Measurements from ENCODE around the gene SERTAD3. TPM values are rescaled to one million over a fixed set of nuclear protein-coding genes. Genes with fewer than 3 reads are reported as not detected.
"Not testable (repeated sequence)": the region's sequence is repeated elsewhere in the genome, so short reads cannot be mapped to it uniquely, and the experiment has no call there.

The SERTAD3 gene, protein sequence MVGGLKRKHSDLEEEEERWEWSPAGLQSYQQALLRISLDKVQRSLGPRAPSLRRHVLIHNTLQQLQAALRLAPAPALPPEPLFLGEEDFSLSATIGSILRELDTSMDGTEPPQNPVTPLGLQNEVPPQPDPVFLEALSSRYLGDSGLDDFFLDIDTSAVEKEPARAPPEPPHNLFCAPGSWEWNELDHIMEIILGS
- total RNA-seq (2014; rRNA removed; shearing (Covaris generic); ENCODE audit: low replicate concordance), result 15.9 and 38.3 TPM in 2 replicates

DNA sequence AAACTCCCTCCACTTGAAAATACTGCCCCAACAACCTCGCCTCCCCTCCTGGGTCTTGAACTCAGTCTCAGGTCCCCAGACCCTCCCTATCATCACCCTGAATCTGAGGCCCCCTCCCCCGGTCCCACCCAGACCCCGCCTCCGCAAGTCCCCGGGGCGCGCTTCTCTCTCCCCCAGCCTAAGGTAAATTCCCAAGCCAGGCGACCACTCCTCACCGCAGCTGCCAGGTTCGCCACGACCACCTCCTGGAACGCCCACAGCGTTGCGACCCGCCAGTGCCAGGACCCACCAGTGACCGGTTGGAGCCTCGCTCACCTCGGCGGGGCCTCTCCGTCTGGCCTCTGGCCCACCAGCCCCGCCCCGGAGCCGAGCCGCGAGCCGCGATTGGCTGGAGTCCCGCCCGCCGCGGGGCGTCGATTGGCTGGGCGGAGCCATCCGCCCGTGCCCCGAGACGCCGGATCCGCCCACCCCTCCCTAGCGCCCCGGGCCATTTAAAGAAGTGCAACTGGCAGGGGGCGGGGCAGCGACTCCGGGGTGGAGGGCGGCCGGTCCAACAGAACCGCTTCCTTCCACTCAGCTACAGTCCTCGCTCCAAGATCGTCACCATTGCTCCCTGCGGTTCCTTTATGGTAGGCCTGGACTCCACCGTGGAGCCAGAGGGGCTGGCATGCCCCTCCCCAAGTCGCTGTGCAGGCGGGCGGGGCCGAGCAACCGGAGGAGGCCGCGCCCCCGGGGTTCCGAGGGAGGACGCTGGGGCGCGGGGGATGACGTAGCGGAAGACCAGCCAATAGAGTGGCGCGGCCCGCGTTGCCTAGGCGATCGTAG is at the start of gene SERTAD3:
Gene SERTAD3, minus strand, starts transcription at position 336 of the 825 bp plus-strand sequence. CDS start 2,255 bp downstream, outside the sequence.
- no peaks in the 10 kb centered on the region; the same call in 1 of the 2 replicates for H3K9me3 ChIP-seq
- H3K4me3 ChIP-seq, result peak within 1 kb of the TSS; percentile 100
- no peaks in the 10 kb centered on the region for H3K27me3 ChIP-seq
- H3K36me3 ChIP-seq, result peaks cover 40% of the 10 kb centered on the region
- peak; percentile 96 for DNase-seq

DNA sequence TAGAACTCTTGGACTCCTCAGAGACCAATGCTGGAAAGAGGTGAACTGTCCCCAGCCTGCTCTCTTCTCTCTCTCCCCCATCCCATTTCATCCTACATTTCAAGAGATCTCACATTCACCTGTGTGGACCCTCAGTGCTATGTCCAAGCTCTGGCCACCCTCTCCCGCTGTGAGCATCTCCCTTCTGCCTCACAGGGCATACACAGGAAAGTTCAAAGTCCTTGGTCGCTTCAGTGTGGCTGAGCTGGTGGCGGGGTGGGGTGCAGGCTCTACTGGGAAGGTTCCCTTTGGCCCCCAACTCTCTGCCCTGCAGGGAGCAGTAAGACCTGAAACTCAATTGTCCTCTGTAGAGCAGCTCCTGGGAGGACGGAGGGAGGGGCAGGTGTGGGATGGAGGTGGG is 49.6 kb upstream of the SERTAD3 start:
- H3K36me3 ChIP-seq, result no peaks in the 10 kb centered on the region
- peaks cover 5% of the 10 kb centered on the region; the same call in 1 of the 2 replicates for H3K27me3 ChIP-seq
- H3K4me3 ChIP-seq, result no peak overlapping the region
- no peaks in the 10 kb centered on the region for H3K9me3 ChIP-seq
- DNase-seq, result no peak

DNA sequence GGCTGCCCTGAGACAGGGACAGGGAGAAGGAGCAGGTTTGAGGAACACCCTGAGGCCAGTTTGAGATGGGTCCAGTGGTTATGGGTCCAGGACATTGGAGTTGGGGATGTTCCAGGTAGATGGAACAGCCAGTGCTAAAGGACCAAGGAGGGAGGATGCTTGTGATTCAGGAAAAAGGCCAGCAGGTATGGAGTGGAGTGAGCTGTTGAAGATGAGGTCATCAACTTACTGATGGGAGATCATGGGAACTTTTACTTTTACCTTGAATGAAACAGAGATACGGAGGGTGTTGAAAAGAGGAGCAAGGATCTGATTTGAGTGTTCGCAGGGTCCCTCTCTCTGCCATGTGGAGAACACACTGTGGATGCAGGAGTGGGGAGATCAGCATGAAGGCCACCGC is 48.1 kb upstream of the SERTAD3 start:
- peaks cover 5% of the 10 kb centered on the region; the same call in 1 of the 2 replicates for H3K27me3 ChIP-seq
- H3K4me3 ChIP-seq, result no peak overlapping the region
- no peak for DNase-seq
- no peaks in the 10 kb centered on the region for H3K36me3 ChIP-seq
- H3K9me3 ChIP-seq, result no peaks in the 10 kb centered on the region

DNA sequence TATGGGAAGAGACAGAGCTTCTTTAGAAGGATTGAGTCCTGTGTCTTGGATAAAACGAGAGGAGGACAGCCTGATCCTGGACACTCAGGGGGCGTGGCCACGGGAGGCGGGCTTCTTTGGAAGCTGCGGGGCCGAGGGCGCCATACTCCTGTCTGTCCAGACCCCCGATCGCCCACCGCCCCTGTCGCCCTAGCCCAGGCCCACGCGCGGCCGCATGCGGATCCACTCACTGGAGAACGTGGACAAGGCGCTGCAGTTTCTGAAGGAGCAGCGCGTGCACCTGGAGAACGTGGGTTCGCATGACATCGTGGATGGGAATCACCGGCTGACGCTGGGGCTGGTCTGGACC is 45.7 kb upstream of the SERTAD3 start:
- no peak for DNase-seq
- Histone ChIP-seq H3K4me3 (no peak overlapping the region), H3K36me3 (no peaks in the 10 kb centered on the region), H3K27me3 (peaks cover 5% of the 10 kb centered on the region; the same call in 1 of the 2 replicates), H3K9me3 (no peaks in the 10 kb centered on the region)

DNA sequence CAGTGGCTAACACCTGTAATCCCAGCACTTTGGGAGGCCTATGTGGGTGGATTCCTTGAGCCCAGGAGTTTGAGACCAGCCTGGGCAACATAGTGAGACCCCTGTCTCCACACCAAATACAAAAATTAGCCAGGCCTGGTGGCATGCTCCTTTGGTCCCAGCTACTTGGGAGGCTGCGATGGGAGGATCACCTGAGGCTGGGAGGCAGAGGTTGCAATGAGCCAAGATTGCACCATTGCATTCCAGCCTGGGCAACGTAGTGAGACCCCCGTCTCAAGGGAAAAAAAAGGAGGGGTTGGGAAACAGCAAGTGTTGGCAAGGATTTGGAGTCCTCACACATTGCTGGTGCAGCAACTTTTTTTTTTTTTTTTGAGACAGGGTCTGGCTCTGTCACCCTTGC is 41.9 kb upstream of the SERTAD3 start:
- H3K36me3 ChIP-seq, result no peaks in the 10 kb centered on the region
- no peak for DNase-seq
- H3K4me3 ChIP-seq, result no peak overlapping the region
- H3K27me3 ChIP-seq, result peaks cover 3% of the 10 kb centered on the region; the same call in 1 of the 2 replicates
- no peaks in the 10 kb centered on the region for H3K9me3 ChIP-seq

DNA sequence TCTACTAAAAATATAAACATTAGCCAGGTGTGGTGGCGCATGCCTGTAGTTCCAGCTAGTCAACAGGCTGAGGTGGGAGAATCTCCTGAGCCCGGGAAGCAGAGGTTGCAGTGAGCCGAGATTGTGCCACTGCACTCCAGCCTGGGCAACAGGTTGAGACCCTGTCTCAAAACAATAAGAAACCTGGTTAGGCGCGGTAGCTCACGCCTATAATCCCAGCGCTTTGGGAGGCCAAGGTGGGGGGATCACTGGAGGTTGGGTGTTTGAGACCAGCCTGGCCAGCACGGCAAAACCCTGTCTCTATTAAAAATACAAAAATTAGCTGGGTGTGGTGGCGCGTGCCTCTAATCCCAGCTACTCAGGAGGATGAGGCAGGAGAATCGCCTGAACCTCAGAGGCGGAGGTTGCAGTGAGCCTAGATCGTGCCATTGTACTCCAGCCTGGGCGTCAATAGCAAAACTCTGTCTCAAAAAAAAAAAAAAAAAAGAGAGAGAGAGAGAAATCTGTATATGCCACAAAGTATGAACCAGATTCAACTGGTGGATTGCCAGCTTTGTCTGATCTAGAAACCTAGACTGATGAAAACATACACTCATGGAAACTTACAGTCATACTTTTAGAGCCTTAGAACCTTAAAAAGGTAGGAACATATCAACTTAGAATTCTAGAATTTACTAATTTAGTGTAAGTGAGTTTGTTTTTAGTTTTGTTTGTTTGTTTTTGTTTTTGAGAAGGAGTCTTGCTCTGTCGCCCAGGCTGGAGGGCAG is 31.9 kb upstream of the SERTAD3 start:
- H3K27me3 ChIP-seq, H3K4me3 ChIP-seq, H3K36me3 ChIP-seq, DNase-seq, H3K9me3 ChIP-seq: not testable (repeated sequence)

DNA sequence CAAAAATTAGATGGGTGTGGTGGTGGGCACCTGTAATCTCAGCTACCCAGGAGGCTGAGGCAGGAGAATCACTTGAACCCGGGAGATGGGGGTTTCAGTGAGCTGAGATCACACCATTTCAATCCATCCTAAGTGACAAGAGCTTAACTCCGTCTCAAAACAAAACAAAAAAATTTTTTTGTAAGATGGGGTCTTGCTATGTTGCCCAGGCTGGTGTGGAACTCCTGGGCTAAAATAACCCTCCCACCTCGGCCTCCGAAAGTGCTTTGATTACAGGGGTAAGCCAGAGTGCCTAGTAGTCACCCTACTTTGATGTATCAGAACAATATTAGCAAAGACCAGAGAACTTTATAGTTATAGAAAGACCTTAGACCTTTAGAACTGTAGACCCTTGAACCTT is 30.6 kb upstream of the SERTAD3 start:
- Histone ChIP-seq H3K27me3 (no peaks in the 10 kb centered on the region), H3K4me3 (no peak overlapping the region)
- no peak for DNase-seq

DNA sequence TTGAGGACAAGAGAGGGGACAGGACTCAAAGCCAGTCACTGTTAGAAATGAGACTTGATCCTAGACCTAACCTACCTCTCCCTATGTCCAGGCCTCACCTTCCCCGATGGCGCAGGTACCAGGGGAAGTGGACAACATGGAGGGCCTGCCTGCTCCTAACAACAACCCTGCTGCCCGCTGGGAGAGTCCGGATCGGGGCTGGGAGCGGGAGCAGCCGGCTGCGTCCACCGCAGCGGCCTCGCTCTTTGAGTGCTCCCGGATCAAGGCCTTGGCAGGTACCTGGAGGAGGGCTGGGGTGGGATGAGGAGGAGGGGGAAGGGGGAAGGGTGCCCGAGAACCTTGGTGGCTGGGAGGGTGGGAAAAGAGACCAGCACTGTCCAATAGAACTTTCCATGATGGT is 28.4 kb upstream of the SERTAD3 start:
- H3K4me3 ChIP-seq, result no peak overlapping the region
- no peaks in the 10 kb centered on the region for H3K9me3 ChIP-seq
- DNase-seq, result no peak
- no peaks in the 10 kb centered on the region for H3K27me3 ChIP-seq
- H3K36me3 ChIP-seq, result no peaks in the 10 kb centered on the region

More for the DNA sequence above, 30.6 kb upstream of the SERTAD3 start:
- no peaks in the 10 kb centered on the region for H3K36me3 ChIP-seq
- H3K9me3 ChIP-seq, result no peaks in the 10 kb centered on the region

DNA sequence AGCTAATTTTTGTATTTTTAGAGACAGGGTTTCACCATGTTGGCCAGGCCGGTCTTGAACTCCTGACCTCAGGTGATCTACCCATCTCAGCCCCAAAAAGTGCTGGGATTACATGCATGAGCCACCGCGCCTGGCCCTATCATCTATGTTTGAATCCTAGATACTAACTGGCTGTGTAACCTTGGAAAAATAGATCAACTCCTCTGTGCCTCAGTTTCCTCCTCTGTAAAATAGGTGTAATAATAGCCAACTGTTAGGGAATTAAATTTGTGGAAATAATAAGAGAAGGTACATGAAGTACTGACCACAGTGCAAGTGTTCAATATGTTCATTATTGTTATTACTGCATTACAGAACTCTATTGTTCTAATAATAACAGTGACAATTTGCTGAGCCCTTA is 27.0 kb upstream of the SERTAD3 start:
- H3K4me3 ChIP-seq, result no peak overlapping the region
- DNase-seq, result no peak
- no peaks in the 10 kb centered on the region for H3K9me3 ChIP-seq
- H3K36me3 ChIP-seq, result no peaks in the 10 kb centered on the region
- no peaks in the 10 kb centered on the region for H3K27me3 ChIP-seq

DNA sequence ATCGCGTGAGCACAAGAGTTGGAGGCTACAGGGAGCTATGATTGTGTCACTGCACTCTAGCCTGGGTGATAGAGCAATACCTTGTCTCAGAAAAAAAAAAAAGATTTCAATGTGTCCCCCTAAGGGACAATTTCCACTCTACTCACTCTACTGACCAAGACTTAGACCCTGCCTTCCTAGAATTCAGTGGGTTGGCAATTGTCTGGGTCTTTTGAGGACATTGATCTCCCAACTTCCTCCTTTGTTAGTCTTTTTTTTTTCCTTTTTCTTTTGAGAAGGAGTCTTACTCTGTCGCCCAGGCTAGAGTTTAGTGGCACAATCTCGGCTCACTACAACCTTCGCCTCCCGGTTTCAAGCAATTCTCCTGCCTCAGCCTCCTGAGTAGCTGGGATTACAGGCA is 24.9 kb upstream of the SERTAD3 start:
- DNase-seq, result no peak
- H3K27me3 ChIP-seq, result no peaks in the 10 kb centered on the region
- H3K4me3 ChIP-seq, result no peak overlapping the region
- H3K36me3 ChIP-seq, result no peaks in the 10 kb centered on the region
- H3K9me3 ChIP-seq, result no peaks in the 10 kb centered on the region

DNA sequence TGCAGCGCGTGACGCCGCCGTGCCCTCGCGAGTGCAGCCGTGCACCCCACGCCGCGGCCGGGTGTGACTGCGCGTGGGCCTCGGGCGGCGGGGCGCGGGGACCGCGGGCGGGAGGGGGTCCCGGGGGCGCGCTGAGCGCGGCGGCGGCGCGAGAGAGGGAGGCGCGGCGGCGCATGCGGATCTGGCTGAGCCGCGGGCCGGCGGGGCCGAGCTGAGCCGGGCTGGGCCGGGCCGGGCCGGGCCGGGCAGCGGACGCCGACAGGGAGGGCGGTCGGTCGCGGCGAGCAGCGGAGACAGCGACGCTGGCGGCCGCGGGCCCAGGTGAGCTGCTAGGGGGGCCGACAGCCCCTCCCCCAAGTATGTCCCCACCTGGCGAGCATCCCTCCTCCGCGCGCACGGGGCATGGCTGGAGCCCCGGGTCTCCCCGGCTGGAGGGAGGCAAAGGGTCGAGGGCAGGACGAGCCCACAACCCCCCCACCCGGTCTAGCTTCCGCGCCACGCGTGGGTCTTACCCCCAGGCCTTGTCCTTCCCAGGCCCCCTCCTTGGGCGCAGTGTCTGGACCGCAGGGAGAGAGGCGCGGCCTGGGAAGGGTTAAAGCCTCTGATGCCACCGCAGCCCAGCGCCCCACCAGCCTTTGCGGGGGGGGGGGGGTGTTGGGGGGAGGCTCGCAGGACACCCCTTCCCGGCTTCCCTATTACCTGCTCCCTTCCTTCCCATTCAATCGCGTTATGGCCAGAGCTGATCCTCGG is 23.0 kb upstream of the SERTAD3 start, which contains the start of gene SPTBN4:
Gene SPTBN4, plus strand, starts transcription at position 17 of the 750 bp plus-strand sequence. CDS start 5,621 bp downstream, outside the sequence.
- Histone ChIP-seq H3K27me3 (no peaks in the 10 kb centered on the region), H3K36me3 (no peaks in the 10 kb centered on the region), H3K4me3 (peak within 1 kb of the TSS; percentile 71), H3K9me3 (no peaks in the 10 kb centered on the region)
- DNase-seq, result no peak

DNA sequence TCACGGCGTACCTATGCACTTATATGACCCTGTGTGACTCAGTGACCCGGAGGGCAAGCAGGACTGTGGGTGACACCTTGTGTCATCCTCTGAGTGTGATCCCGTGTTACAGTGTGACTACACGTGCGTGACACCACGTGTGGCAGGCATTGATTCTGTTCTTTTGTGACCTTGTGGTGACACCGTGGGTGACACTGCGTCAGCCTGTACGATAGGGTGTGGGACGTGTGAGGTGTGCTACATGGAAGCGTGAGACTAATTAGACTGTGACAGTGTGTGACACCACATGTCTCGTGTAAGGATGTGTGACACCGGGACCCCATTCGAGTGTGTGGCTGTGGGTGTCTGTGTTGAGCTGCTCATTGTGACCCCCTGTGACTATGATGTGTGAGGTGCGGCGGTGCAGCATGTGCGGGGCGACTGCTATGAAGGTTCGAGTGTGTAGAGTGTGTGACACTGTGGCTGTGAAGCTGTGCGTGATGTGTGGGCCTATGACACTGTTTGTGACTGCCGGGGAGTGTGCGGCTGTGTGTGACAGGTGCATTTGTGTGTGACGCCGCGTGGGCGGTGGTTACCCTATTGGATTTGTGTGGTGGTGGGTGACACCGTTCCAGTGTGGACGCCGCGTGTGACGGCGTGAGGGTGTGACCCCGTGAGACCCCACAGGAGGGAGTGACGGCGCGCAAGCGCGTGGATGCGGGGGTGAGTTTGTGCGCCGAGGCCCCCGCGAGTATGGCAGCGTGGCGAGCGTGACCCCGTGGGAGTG is 22.3 kb upstream of the SERTAD3 start:
- no peak for DNase-seq
- no peaks in the 10 kb centered on the region for H3K36me3 ChIP-seq
- no peaks in the 10 kb centered on the region for H3K27me3 ChIP-seq
- no peaks in the 10 kb centered on the region for H3K9me3 ChIP-seq
- H3K4me3 ChIP-seq, result peak overlapping the region; percentile 71

DNA sequence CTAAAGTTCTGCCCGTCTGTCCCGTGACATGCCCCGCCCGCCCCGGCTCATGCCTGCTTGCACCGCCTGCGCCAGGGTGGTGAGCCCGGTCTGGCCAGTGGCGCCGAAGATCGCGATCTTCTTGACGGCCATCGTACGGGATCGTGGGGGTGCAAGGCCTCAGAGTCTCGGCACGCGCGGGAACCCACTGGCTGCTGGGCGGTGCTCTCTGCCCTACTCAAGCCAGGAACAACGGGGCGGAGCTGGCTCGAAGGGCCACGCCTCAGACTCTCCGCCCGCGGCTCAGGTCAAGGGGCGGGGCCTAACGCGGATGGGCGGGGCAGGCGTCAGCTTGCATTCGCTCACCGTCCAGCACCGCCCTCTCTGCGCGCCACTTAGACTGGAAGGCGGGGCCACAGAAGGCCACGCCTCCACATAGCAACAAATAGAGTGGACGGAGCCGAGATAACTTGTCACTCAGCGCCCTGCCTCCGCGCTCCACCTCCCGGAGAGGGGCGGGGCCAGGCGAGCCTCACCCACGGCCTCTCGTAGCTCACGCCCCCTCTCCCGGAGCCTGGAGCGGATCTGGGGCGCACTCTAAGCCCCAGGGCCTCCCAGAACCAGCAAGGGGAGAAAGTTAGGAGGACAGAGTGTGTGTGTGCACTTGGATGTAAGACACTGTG is 21.6 kb upstream of the SERTAD3 start, which contains the start of gene BLVRB:
Gene BLVRB, minus strand, starts transcription at position 189 of the 662 bp plus-strand sequence. Its CDS starts 57 bp downstream, at position 132.
- peak within 1 kb of the TSS; percentile 71 for H3K4me3 ChIP-seq
- no peaks in the 10 kb centered on the region for H3K9me3 ChIP-seq
- no peaks in the 10 kb centered on the region; the same call in 1 of the 2 replicates for H3K36me3 ChIP-seq
- peak; percentile 99 for DNase-seq
- H3K27me3 ChIP-seq, result no peaks in the 10 kb centered on the region

DNA sequence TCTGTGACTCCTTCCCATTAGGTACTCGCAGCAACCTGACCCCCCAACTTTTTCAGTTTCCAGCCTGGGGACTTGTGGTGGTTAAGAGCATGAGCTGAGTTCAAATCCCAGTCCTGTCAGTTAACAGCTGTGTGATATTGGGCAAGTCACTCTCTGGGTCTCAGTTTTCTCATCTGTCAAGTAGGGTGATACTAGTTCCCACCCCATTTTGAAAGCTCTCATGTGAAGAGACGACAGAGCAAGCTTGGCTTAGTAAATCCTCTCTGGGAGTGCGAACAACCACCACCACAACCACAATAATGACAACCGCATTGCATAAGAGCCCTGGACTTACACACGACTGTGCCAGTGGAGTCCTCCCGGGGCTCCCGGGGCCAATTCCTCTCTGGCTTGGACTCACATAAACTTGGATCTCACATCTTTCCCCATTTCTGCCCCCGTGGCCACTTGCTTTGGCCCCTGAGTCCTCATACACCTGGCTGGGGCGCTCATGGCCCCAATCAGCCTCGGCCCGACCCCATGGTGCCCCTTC is 21.0 kb upstream of the SERTAD3 start:
- Histone ChIP-seq H3K27me3 (no peaks in the 10 kb centered on the region), H3K9me3 (no peaks in the 10 kb centered on the region), H3K4me3 (peak overlapping the region; percentile 71), H3K36me3 (no peaks in the 10 kb centered on the region; the same call in 1 of the 2 replicates)
- no peak for DNase-seq
